Hippocampal formation (tissue), 2 donors: Measurements from ENCODE around the gene ITGB7.
A peak's percentile ranks its signal among the peaks of the same experiment; 100 is the strongest.

Experiments used
- DNase-seq, 2 donors: peaks; one replicate each; lab custom pipeline; 2025; lab: John Stamatoyannopoulos, UW

Gene ITGB7

DNA sequence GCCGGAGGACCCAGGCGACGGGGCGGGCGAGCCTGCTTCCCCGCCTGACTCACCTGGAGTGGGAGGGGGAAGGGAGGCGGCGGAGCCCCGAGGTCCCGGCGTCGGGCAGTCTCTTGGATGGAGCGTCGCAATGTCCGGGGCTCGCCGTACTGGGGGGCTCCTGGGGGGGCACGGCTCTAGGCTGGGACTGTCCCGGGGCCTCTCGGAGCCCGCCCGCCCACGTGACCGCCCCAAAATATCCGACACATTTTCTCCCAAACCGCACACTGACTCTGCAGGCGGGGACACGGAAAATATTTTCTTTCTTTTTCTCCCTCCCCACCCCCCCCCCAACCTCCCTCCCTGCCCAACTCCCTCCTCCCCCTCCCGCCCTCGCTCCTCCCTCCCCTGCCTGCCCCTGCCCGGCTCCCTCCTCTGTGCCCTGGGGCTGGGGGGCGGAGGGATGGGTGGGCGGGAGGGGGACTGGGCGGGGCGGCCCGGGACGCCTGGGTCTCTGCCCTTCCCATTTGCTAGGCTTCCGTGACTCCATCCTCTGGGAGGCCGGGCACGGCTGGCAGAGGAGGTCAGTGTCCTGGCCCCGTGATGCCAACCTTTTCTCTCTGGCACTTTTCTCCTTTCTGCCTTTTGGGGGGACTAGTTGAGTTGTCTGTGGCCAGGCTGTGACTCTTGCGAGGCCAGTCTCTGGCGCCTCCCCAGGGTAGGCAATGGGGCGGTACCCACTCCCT, 25.0 kb upstream of the ITGB7 start, which contains the start of gene RARG:
RARG (minus strand) TSS at position 289 of the 725 bp plus-strand sequence. CDS start 4,664 bp downstream, outside the sequence.
- peak in 1 of 2 donors; percentile 64 for DNase-seq

GRCh38 chr12:53231671-53231920, 24.5 kb upstream of the ITGB7 start:
- DNase-seq = no peak

- DNase-seq = no peak
These were observed 23.2 kb upstream of the ITGB7 start for GRCh38 chr12:53230108-53230845.

GRCh38 chr12:53229454-53229853, 22.4 kb upstream of the ITGB7 start:
- DNase-seq = no peak

DNA sequence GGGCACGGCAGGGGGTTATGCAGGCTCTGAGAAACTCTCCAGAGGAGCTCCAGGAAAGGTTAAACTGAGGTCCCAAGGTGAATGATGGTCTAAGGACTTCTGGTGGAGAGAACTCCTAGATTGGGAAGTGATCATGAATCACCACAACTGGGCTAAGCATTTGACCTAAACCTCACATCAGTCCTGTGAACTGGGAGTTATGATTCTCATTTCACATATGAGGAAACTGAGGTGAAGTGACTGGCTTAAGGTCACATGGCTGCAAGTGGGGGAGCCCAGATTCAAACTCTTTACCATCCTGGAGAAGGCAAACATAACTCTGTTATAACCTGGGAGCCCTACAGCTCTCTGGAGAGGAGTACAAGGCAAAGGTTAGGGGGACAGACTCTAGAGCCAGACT, 20.8 kb upstream of the ITGB7 start:
- DNase-seq = no peak

DNA sequence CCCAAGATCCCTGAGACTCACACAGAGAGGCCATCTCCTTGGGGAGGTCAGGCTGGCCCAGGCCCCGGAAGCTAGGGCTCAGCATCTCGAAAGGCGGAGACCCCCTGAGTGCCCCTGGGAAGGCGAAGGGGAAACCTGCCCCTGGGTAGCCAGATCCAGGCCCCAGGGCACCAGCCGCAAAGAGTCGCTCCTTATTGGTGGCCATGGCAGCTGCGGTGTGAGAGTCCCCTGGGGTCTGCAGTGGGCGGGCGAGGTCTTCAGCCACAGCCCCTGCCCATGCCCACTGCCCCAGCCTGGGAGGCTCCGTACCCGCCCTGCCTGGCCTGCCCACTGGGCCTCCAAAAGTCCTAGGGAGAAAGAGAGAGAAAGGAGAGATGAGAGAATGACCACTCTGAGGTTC, 20.3 kb upstream of the ITGB7 start:
- no peak for DNase-seq

GRCh38 chr12:53226815-53227214, 19.8 kb upstream of the ITGB7 start:
- no peak for DNase-seq

- no peak for DNase-seq
These were observed 18.8 kb upstream of the ITGB7 start for GRCh38 chr12:53225635-53226424.

GRCh38 chr12:53224897-53225634, 18.0 kb upstream of the ITGB7 start:
- no peak for DNase-seq

GRCh38 chr12:53224061-53224896, 17.2 kb upstream of the ITGB7 start:
- no peak for DNase-seq

DNA sequence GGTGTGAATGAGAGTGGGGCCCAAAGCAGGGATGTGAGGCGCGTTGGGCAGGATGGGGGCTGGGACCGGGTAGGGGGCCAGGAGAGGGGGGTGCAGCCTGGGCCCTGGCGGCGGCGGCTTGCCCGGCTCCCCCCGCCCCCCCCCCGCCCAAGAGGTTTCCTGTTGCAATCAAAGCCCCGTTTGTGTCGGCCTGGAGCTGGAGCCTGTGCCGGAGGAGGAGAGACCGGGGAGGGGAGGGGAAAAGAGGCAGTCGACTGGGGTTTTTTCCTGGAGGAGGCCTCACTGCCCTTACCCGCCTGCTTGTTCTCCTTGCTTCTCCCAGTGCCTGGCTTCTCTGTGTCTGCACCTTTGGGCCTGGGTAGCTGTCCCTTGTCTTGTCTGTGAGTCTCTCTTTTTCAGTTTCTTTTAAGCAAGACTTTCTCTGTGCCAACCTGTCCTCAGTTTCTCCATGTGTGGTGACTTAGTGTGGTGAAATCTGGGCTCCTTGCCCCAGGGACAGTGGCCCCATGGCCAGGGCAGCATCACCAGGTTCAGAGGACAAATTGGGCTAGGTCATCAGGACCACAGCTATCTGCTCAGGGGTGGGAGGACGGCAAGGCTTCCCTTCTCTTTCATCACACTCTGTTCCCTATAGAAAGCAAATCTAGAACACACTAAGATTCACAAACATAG, 16.5 kb upstream of the ITGB7 start:
- peak; percentile 41 to 67 for DNase-seq

DNA sequence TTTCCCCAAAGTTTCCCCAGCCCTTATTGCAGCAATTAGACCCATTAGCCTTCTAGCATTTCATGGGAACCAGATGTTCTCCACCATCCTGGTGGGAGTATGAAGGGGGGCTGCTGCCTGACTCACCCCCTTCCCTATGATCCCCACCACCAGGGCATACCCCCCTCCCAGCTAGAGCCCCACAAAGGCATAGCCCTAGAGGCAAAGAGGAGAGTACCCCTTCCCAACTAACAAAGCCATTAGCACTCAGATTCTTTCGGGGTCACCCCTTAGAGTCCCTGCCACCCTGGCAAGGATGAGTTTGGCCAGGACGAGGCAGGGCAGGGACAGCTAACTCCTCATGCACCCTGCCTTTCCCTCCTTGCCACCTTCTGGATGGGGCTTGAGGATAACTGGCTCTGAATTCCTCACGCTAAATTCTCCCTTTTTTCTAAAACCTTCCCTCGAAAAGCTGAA, 15.8 kb upstream of the ITGB7 start:
- DNase-seq = no peak

- DNase-seq = no peak
These were observed 15.2 kb upstream of the ITGB7 start for GRCh38 chr12:53222170-53222721.

DNA sequence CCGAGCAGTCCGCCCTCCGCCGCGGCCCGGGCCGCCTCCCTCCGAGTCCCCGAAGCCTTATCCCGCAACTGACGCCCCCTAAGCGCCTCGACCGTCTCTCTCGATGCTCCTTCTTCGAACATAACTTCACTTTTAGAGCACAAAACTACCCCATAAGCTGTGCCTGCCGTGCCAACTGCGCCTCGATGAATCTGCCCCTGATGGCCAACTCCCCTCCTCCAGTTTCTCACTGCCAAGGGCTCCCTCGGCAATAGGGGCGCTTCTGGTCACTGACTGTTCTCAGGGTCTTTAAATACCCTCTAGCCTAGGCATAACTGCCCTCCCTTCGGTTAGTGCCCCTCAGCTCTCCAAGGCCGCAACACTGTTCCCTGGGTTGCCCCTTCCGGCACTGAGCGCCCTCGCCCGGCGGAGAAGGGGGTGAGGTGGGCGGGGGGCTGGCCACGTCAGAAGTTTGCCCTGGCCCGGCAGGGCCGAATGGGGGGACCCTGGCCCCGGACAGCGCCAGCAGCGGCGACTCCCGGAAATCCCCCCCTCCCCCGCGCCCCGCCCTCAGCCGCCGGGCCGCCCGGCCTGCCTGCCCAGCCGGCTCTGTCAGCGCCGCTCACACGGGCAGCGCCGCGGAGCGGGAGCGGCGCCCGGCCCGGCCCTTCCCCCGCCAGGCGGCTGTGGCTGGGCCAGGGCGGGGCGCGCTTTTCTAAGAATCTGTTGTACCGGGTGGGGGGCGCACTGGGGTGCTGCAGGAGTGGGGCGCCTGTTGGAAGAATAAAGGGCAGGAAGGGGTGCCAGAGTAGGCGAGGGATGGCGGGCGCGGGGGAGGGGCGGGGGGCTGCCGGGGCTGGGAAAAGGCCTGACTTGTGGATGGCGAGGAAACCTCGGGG, 14.4 kb upstream of the ITGB7 start:
- peak in 1 of 2 donors; percentile 72 for DNase-seq

- DNase-seq = peak in 1 of 2 donors; percentile 79
These were observed 13.7 kb upstream of the ITGB7 start for GRCh38 chr12:53220694-53221202.

- DNase-seq = peak in 1 of 2 donors; percentile 66
These were observed 13.1 kb upstream of the ITGB7 start for GRCh38 chr12:53219956-53220693.

GRCh38 chr12:53219292-53219955, 12.4 kb upstream of the ITGB7 start:
- no peak for DNase-seq
